Measurements from ENCODE around the gene ACAP2.

DNA sequence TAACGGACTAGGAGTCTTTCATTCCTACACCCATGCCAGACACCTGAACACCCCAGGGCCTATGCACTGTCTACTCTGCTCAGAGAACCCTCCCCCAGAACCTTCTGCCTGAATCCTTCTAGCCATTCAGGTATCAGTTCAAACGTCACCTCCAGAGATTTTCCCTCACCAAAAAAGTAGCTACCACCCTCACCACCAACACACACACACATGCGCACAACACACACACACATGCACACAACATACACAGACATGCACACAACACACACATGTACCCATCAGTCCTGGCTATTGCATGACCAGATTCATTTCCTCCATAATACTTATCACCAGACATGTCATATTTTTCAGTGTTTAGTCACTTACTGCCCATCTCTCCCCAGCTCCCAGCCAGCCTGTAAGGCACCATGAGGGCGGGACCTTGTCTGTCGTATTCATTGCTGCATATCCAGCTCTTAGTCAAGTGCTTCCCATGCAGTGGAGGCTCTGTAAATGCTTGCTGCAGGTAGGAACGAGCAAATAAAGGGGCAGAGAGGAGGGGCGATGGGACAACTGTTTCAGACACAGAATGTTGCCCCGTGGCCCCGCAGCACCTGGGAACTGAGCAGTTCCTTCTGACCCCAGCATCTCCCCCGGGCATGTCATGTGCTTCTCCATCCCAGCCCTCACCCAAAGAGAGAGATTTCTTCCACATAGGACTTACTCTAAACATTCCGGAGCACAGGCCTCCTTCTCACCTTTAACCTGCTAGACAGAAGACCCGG is 201.0 kb downstream of the ACAP2 start:
- TF ChIP-seq POLR2AphosphoS5 (IDR thresholded peaks at IDR 0.05) (no peak), CTCF (IDR thresholded peaks at IDR 0.05 in 8 of 11, conservative IDR thresholded peaks at IDR 0.05 in 3 of 11) (no peak)

Measured in spleen (tissue), 7 donors.